ENCODE data around the gene TMEM87B.

DNA sequence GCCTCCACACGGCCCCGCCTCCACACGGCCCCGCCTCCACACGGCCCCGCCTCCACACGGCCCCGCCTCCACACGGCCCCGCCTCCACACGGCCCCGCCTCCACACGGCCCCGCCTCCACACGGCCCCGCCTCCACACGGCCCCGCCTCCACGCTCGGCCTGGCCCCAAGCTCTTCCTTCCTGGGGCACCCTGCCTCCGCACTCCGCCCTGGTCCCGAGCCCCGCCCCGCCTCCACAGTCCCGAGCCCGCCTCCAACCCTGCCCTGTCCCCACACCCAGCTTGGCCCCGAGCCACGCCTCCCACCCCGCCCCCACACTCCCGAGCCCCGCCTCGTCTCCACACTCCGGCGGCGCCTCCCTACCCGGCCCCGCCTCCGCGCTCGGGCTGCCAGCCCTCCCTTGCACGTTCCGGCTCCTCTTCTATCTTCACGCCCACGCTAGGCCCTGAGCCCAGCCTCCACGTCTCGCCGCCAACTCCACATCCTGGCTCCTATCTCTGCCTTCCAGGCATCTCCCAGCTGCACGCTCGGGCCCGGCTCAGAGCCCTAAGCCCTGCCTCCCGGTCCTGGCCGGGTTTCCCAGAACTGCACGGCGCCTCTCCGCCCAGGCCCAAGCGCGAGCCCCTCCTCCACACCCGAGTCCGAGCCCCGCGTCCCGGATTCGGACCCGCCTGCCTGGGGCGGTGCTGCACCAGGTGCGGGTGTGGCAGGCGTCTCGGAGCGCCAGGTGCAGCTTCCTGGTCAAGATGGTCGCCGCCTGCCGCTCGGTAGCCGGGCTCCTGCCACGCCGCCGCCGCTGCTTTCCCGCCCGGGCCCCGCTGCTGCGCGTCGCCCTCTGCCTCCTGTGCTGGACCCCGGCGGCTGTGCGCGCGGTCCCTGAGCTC is at the start of gene TMEM87B:
- TF ChIP-seq, protein P1, sequence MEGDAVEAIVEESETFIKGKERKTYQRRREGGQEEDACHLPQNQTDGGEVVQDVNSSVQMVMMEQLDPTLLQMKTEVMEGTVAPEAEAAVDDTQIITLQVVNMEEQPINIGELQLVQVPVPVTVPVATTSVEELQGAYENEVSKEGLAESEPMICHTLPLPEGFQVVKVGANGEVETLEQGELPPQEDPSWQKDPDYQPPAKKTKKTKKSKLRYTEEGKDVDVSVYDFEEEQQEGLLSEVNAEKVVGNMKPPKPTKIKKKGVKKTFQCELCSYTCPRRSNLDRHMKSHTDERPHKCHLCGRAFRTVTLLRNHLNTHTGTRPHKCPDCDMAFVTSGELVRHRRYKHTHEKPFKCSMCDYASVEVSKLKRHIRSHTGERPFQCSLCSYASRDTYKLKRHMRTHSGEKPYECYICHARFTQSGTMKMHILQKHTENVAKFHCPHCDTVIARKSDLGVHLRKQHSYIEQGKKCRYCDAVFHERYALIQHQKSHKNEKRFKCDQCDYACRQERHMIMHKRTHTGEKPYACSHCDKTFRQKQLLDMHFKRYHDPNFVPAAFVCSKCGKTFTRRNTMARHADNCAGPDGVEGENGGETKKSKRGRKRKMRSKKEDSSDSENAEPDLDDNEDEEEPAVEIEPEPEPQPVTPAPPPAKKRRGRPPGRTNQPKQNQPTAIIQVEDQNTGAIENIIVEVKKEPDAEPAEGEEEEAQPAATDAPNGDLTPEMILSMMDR (IDR thresholded peaks at IDR 0.05), result no peak
- peak; percentile 47 to 77 for TF ChIP-seq POLR2A (IDR thresholded peaks at IDR 0.05)

Data from tibial nerve (tissue), 3 donors.